ENCODE data around the gene MAPRE3. TPM values are rescaled to one million over a fixed set of nuclear protein-coding genes. Genes with fewer than 3 reads are reported as not detected.

MAPRE3 gene
- total and polyA plus RNA-seq, 2 donors (not counting 3 experiments of a cell fraction or from before 2014, with no cell fraction given) = 4.4 to 6.1 TPM

- Histone ChIP-seq H3K9me3 (replicated peaks; ENCODE audit: control insufficient read depth, insufficient read depth, low read length) (no peaks in the 10 kb centered on the region), H3K4me2 (ENCODE audit: insufficient read depth, low read length) (no peak overlapping the region), H3K9me1 (replicated peaks; ENCODE audit: control insufficient read depth, extremely low read depth, insufficient read depth, low read length) (no peaks in the 10 kb centered on the region), H3K4me1 (ENCODE audit: control insufficient read depth, extremely low read depth, insufficient read depth, low read length) (peaks cover 14% of the 10 kb centered on the region), H3K79me2 (ENCODE audit: control insufficient read depth, insufficient read depth, low read length) (no peaks in the 10 kb centered on the region), H3K27me3 (ENCODE audit: control insufficient read depth in 2 of 2, insufficient read depth in 2 of 2, low read length in 2 of 2) (no peaks in the 10 kb centered on the region), H4K20me1 (replicated peaks; ENCODE audit: control insufficient read depth, extremely low read depth, insufficient read depth, low read length) (no peaks in the 10 kb centered on the region), H3K9ac (replicated peaks; ENCODE audit: extremely low read depth, insufficient read depth, low read length) (no peak overlapping the region), H2AFZ (ENCODE audit: low read depth, low read length) (no peak overlapping the region), H3K4me3 (replicated peaks in 1 of 3; ENCODE audit: insufficient read depth in 1 of 3, low read depth in 1 of 3, low read length in 3 of 3) (no peak overlapping the region), H3K36me3 (ENCODE audit: control insufficient read depth in 2 of 2, extremely low read depth in 1 of 2, insufficient read depth in 2 of 2, low read length in 2 of 2) (no peaks in the 10 kb centered on the region), H3K27ac (ENCODE audit: insufficient read depth, low read depth, low read length) (no peak overlapping the region)
- TF ChIP-seq EZH2 (IDR thresholded peaks at IDR 0.05; ENCODE audit: borderline replicate concordance, low read depth, low read length, severe bottlenecking) = no peak
- TF ChIP-seq MAX (IDR thresholded peaks at IDR 0.05; ENCODE audit: insufficient read depth, insufficient read length) = no peak
- TF ChIP-seq FOS (IDR thresholded peaks at IDR 0.05; ENCODE audit: borderline replicate concordance, insufficient read depth, low read length) = no peak
- TF ChIP-seq GATA2 (IDR thresholded peaks at IDR 0.05; ENCODE audit: insufficient read depth, insufficient read length, low read depth, low read length) = no peak
- TF ChIP-seq CTCF (IDR thresholded peaks at IDR 0.05; ENCODE audit: extremely low read depth in 1 of 2, insufficient read depth in 1 of 2, low read depth in 1 of 2, low read length in 2 of 2) = no peak
- BruUV-seq (replicated peaks) = no TSS peak
- CTCF ChIA-PET = interaction anchor here (4.9 kb wide), 1 partner anchor 51 kb away, joined by 46 read pairs; no protein-coding TSS in a partner anchor
- dilution Hi-C loops (cut with MboI; ENCODE audit: extremely low pct_ligation_motif_present, low sequenced_read_pairs) = no loop called here
- POLR2A ChIA-PET = no interaction called here
- no peak for FAIRE-seq
- intact Hi-C loops (cut with micrococcal nuclease) = no loop called here
- no peak for DNase-seq (ENCODE audit: low read depth, low spot score)
Observed at GRCh38 chr2:27013738-27014137, 43.3 kb downstream of the MAPRE3 start.

All from endothelial cell of umbilical vein (primary cell).